ENCODE data around the gene HTATSF1. TPM values are rescaled to one million over a fixed set of nuclear protein-coding genes. Genes with fewer than 3 reads are reported as not detected.

Gene HTATSF1
- total RNA-seq, 1 experiment from 2014 or later, result 39.7 TPM

- ChIA-PET POLR2A (no interaction called here), CTCF (no interaction called here), RAD21 (ENCODE audit: low non-redundant PET in 1 of 2, low total read pairs in 2 of 2, uncharacterized antibody in 2 of 2, unreplicated experiment in 2 of 2) (no interaction called here)
- H3K9ac ChIP-seq (ENCODE audit: low read length), result no peak overlapping the region
- H3K27me3 ChIP-seq (ENCODE audit: insufficient read depth, low read length), result no peaks in the 10 kb centered on the region
- H3K4me1 ChIP-seq (ENCODE audit: control insufficient read depth in 1 of 2, insufficient read depth in 2 of 2, low read length in 2 of 2), result no peaks in the 10 kb centered on the region; a peak in 1 of 4 replicates
- no peak overlapping the region for H3K27ac ChIP-seq (ENCODE audit: low read depth, low read length)
- no peak for DNase-seq (ENCODE audit: low read depth, low spot score)
- no peak overlapping the region for H2AFZ ChIP-seq (ENCODE audit: low read depth, low read length, poor library complexity, severe bottlenecking)
- no peak overlapping the region for H3K4me3 ChIP-seq (replicated peaks in 1 of 2; ENCODE audit: low read depth in 1 of 2, low read length in 2 of 2)
- no peaks in the 10 kb centered on the region for H3K79me2 ChIP-seq (ENCODE audit: insufficient read depth, low read length)
- H3K36me3 ChIP-seq (ENCODE audit: control insufficient read depth in 1 of 2, insufficient read depth in 2 of 2, low read length in 2 of 2), result no peaks in the 10 kb centered on the region
- TF ChIP-seq JUND (IDR thresholded peaks at IDR 0.05), result no peak
- no peak for TF ChIP-seq POLR2A (IDR thresholded peaks at IDR 0.05; ENCODE audit: borderline replicate concordance, extremely low read depth, insufficient read depth, insufficient read length)
- TF ChIP-seq, protein P1, sequence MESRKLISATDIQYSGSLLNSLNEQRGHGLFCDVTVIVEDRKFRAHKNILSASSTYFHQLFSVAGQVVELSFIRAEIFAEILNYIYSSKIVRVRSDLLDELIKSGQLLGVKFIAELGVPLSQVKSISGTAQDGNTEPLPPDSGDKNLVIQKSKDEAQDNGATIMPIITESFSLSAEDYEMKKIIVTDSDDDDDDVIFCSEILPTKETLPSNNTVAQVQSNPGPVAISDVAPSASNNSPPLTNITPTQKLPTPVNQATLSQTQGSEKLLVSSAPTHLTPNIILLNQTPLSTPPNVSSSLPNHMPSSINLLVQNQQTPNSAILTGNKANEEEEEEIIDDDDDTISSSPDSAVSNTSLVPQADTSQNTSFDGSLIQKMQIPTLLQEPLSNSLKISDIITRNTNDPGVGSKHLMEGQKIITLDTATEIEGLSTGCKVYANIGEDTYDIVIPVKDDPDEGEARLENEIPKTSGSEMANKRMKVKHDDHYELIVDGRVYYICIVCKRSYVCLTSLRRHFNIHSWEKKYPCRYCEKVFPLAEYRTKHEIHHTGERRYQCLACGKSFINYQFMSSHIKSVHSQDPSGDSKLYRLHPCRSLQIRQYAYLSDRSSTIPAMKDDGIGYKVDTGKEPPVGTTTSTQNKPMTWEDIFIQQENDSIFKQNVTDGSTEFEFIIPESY (IDR thresholded peaks at IDR 0.05; ENCODE audit: extremely low read depth, insufficient replicate concordance, low read length), result no peak
- no peaks in the 10 kb centered on the region for H4K20me1 ChIP-seq (ENCODE audit: insufficient read depth)
- intact Hi-C loops (cut with micrococcal nuclease), result no loop called here
- H3K4me2 ChIP-seq (ENCODE audit: low read length), result no peak overlapping the region
- ATAC-seq, result no peak
- no TSS peak for BruUV-seq (replicated peaks)
- H3K9me2 ChIP-seq (ENCODE audit: insufficient read depth), result no peaks in the 10 kb centered on the region
- no peaks in the 10 kb centered on the region for H3K9me3 ChIP-seq (ENCODE audit: control insufficient read depth in 1 of 2, insufficient read depth in 1 of 2, low read depth in 1 of 2, low read length in 2 of 2)
Measured at GRCh38 chrX:136468391-136469103, 28.8 kb upstream of the HTATSF1 start.

DNA sequence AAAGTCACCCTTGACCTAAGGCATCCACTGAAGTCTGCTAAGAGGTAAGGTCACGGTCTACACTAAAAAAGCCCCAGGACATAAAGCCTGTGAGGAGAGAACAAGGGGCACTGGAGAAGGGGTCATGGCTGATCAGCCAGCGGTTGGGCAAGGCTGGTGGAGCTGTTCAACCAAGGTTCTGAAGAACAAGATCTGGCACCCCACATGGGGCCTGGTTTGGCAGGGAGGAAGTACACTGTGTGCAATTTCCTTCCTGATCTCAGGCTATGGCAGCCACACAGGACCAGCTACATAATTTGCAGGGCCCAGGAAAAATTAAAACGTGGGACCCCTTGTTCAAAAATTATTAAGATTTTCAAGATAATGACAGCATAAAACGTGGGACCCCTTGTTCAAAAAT lies 23.7 kb upstream of the HTATSF1 start:
- POLR2A ChIA-PET, result no interaction called here
- no peak overlapping the region for H3K4me3 ChIP-seq (replicated peaks in 1 of 2; ENCODE audit: low read depth in 1 of 2, low read length in 2 of 2)
- RAD21 ChIA-PET (ENCODE audit: low non-redundant PET in 1 of 2, low total read pairs in 2 of 2, uncharacterized antibody in 2 of 2, unreplicated experiment in 2 of 2), result no interaction called here
- CTCF ChIA-PET, result no interaction called here
- no TSS peak for BruUV-seq (replicated peaks)
- no peaks in the 10 kb centered on the region for H3K9me3 ChIP-seq (ENCODE audit: control insufficient read depth in 1 of 2, insufficient read depth in 1 of 2, low read depth in 1 of 2, low read length in 2 of 2)
- no peak for TF ChIP-seq SIN3A (IDR thresholded peaks at IDR 0.05; ENCODE audit: low read depth)
- TF ChIP-seq POLR2AphosphoS5 (IDR thresholded peaks at IDR 0.05; ENCODE audit: low read depth, low read length), result no peak
- TF ChIP-seq SP1 (IDR thresholded peaks at IDR 0.05; ENCODE audit: low read depth), result no peak
- TF ChIP-seq TCF7L2 (IDR thresholded peaks at IDR 0.05; ENCODE audit: borderline replicate concordance, extremely low read depth, insufficient read depth, insufficient read length), result no peak
- no peak for TF ChIP-seq ZFX (IDR thresholded peaks at IDR 0.05)
- TF ChIP-seq ELF1 (IDR thresholded peaks at IDR 0.05; ENCODE audit: borderline replicate concordance, low read depth), result no peak
- no peak overlapping the region for H3K27ac ChIP-seq (ENCODE audit: low read depth, low read length)
- H3K9me2 ChIP-seq (ENCODE audit: insufficient read depth), result no peaks in the 10 kb centered on the region
- H3K79me2 ChIP-seq (ENCODE audit: insufficient read depth, low read length), result no peaks in the 10 kb centered on the region
- no peaks in the 10 kb centered on the region for H4K20me1 ChIP-seq (ENCODE audit: insufficient read depth)
- H3K4me2 ChIP-seq (ENCODE audit: low read length), result no peak overlapping the region
- H3K27me3 ChIP-seq (ENCODE audit: insufficient read depth, low read length), result no peaks in the 10 kb centered on the region
- DNase-seq (ENCODE audit: low read depth, low spot score) (no peak), ATAC-seq (no peak)
- H2AFZ ChIP-seq (ENCODE audit: low read depth, low read length, poor library complexity, severe bottlenecking), result no peak overlapping the region
- H3K4me1 ChIP-seq (ENCODE audit: control insufficient read depth in 1 of 2, insufficient read depth in 2 of 2, low read length in 2 of 2), result no peaks in the 10 kb centered on the region
- intact Hi-C loops (cut with micrococcal nuclease), result no loop called here
- H3K36me3 ChIP-seq (ENCODE audit: control insufficient read depth in 1 of 2, insufficient read depth in 2 of 2, low read length in 2 of 2), result no peaks in the 10 kb centered on the region
- H3K9ac ChIP-seq (ENCODE audit: low read length), result no peak overlapping the region
